ENCODE data around the gene SZRD1. TPM values are rescaled to one million over a fixed set of nuclear protein-coding genes. Genes with fewer than 3 reads are reported as not detected.

Gene SZRD1
- total and polyA plus RNA-seq, 9 of the 15 experiments (the other 6 are each of a cell fraction or from before 2014, with no cell fraction given), result 3.9 to 149 (median 82.5) TPM

DNA sequence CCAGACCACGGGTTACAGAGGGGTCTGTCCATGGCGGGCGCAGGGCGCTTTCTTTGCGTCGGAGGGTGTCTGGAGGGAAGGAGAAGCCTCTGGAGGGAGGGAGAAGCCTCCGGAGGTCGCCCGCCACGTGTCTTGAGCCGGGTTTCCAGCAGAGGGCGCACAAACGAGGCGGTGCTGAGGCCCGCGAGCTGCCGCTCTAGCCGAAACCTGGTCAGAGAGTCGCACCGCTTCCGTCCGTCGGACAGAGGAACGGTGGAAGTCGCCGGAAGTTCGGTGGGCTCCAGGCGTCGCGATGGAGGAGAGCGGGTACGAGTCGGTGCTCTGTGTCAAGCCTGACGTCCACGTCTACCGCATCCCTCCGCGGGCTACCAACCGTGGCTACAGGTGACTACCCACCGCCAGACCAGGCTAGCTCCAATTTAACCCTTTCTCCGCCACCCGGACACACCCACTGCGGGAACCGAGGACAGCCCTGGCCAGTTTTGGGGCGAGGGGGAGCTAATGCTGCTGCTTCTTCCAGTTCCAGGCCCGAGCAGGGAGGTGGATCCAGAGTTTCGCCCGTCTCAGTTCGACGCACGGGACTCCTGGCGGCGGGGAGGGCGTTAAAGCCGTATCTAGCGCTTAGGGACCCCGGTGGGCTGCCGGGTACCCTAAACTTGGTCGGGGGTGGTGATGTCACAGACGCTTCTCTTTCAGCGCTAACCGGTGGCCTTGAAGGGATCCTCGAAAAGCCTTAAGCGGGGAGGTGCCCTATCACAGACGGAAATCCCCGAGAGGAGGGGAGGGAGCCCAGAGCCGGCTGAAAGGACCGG lies 73.6 kb downstream of the SZRD1 start, which contains the start of gene NECAP2 (continued):
- TF ChIP-seq ZNF699 (CRISPR knock-in tag; IDR thresholded peaks at IDR 0.05; ENCODE audit: insufficient replicate concordance) (no peak), PCBP1 (IDR thresholded peaks at IDR 0.05; ENCODE audit: low read depth, low read length, poor library complexity, severe bottlenecking) (no peak), HIVEP1 (CRISPR knock-in tag; IDR thresholded peaks at IDR 0.05) (no peak), CBX2 (IDR thresholded peaks at IDR 0.05; ENCODE audit: insufficient read depth, low read length, poor library complexity, severe bottlenecking) (no peak), NEUROD1 (IDR thresholded peaks at IDR 0.05; ENCODE audit: borderline replicate concordance, low read depth, low read length, partially characterized antibody) (peak; percentile 64), ZNF239 (CRISPR knock-in tag; IDR thresholded peaks at IDR 0.05) (no peak), SP2 (IDR thresholded peaks at IDR 0.05; ENCODE audit: extremely low read depth, low read depth, low read length, poor library complexity, severe bottlenecking) (peak; percentile 98), HNRNPL (IDR thresholded peaks at IDR 0.05; ENCODE audit: low read depth, low read length) (no peak), RBM22 (IDR thresholded peaks at IDR 0.05; ENCODE audit: low read depth, low read length, poor library complexity, severe bottlenecking) (peak; percentile 62), SRSF3 (IDR thresholded peaks at IDR 0.05; ENCODE audit: insufficient read depth, low read length) (no peak), HNRNPH1 (optimal IDR thresholded peaks at IDR 0.05; ENCODE audit: low read depth, low read length) (no peak), TEAD2 (tag; IDR thresholded peaks at IDR 0.05) (no peak), HOXB6 (CRISPR knock-in tag; IDR thresholded peaks at IDR 0.05; ENCODE audit: borderline replicate concordance) (no peak), ZNF785 (CRISPR knock-in tag; IDR thresholded peaks at IDR 0.05) (no peak), BHLHE40 (IDR thresholded peaks at IDR 0.05; ENCODE audit: low read length) (peak; percentile 65), ZNF263 (CRISPR knock-in tag; IDR thresholded peaks at IDR 0.05; ENCODE audit: borderline replicate concordance) (peak; percentile 54; the same call in 1 of the 2 replicates), POLR3A (IDR thresholded peaks at IDR 0.05; ENCODE audit: borderline replicate concordance, extremely low read depth, insufficient read depth, insufficient read length) (no peak), ZNF444 (CRISPR knock-in tag; IDR thresholded peaks at IDR 0.05) (no peak), RBM15 (IDR thresholded peaks at IDR 0.05; ENCODE audit: insufficient read depth, low read length) (no peak), SP1 (CRISPR knock-in tag; IDR thresholded peaks at IDR 0.05) (peak; percentile 85)
- TF ChIP-seq, protein P1, sequence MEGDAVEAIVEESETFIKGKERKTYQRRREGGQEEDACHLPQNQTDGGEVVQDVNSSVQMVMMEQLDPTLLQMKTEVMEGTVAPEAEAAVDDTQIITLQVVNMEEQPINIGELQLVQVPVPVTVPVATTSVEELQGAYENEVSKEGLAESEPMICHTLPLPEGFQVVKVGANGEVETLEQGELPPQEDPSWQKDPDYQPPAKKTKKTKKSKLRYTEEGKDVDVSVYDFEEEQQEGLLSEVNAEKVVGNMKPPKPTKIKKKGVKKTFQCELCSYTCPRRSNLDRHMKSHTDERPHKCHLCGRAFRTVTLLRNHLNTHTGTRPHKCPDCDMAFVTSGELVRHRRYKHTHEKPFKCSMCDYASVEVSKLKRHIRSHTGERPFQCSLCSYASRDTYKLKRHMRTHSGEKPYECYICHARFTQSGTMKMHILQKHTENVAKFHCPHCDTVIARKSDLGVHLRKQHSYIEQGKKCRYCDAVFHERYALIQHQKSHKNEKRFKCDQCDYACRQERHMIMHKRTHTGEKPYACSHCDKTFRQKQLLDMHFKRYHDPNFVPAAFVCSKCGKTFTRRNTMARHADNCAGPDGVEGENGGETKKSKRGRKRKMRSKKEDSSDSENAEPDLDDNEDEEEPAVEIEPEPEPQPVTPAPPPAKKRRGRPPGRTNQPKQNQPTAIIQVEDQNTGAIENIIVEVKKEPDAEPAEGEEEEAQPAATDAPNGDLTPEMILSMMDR (IDR thresholded peaks at IDR 0.05 in 2 of 3, conservative IDR thresholded peaks at IDR 0.05 in 1 of 3; ENCODE audit: insufficient read depth in 2 of 3, low read depth in 1 of 3, low read length in 3 of 3), result peak; percentile 96 to 98 (median 96)
- TF ChIP-seq, protein P2, sequence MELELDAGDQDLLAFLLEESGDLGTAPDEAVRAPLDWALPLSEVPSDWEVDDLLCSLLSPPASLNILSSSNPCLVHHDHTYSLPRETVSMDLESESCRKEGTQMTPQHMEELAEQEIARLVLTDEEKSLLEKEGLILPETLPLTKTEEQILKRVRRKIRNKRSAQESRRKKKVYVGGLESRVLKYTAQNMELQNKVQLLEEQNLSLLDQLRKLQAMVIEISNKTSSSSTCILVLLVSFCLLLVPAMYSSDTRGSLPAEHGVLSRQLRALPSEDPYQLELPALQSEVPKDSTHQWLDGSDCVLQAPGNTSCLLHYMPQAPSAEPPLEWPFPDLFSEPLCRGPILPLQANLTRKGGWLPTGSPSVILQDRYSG (tag; conservative IDR thresholded peaks at IDR 0.05; ENCODE audit: low read depth), result no peak
- TF ChIP-seq, protein P3, sequence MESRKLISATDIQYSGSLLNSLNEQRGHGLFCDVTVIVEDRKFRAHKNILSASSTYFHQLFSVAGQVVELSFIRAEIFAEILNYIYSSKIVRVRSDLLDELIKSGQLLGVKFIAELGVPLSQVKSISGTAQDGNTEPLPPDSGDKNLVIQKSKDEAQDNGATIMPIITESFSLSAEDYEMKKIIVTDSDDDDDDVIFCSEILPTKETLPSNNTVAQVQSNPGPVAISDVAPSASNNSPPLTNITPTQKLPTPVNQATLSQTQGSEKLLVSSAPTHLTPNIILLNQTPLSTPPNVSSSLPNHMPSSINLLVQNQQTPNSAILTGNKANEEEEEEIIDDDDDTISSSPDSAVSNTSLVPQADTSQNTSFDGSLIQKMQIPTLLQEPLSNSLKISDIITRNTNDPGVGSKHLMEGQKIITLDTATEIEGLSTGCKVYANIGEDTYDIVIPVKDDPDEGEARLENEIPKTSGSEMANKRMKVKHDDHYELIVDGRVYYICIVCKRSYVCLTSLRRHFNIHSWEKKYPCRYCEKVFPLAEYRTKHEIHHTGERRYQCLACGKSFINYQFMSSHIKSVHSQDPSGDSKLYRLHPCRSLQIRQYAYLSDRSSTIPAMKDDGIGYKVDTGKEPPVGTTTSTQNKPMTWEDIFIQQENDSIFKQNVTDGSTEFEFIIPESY (CRISPR knock-in tag; IDR thresholded peaks at IDR 0.05), result peak; percentile 35; the same call in 1 of the 2 replicates
